Endothelial cell of umbilical vein (primary cell): Measurements from ENCODE around the gene TMEM50B.

Experiments used
- EZH2 ChIP-seq: IDR thresholded peaks from 2 replicates; pipeline ENCODE4 v1.6.1; 2012; ENCODE audit warnings: borderline replicate concordance, low read depth, mild to moderate bottlenecking, moderate library complexity, low read length, inconsistent platforms; ENCODE audit not compliant: severe bottlenecking
- FOS ChIP-seq: IDR thresholded peaks from 2 replicates; pipeline ENCODE4 v1.6.1; 2011; ENCODE audit warnings: mild to moderate bottlenecking, low read length, moderate library complexity, borderline replicate concordance; ENCODE audit not compliant: insufficient read depth
- GATA2 ChIP-seq: IDR thresholded peaks from 2 replicates; pipeline ENCODE4 v1.7.0; 2011; ENCODE audit warnings: low read depth, mild to moderate bottlenecking, moderate library complexity, mixed read lengths, low read length; ENCODE audit not compliant: insufficient read length, insufficient read depth
- JUN ChIP-seq: IDR thresholded peaks from 2 replicates; pipeline ENCODE4 v1.6.1; 2011; ENCODE audit warnings: borderline replicate concordance, low read depth; ENCODE audit not compliant: insufficient read length, insufficient read depth
- MYC ChIP-seq: IDR thresholded peaks from one replicate; pipeline ENCODE4 v1.6.1; 2011; ENCODE audit warnings: mild to moderate bottlenecking, low read depth, low read length
- POLR2A ChIP-seq: IDR thresholded peaks from 2 replicates; pipeline ENCODE4 v1.6.1; 2012; ENCODE audit warnings: low read depth, mild to moderate bottlenecking, control low read depth, low read length
- POLR2AphosphoS5 ChIP-seq: IDR thresholded peaks from 2 replicates; pipeline ENCODE4 v1.6.1; 2012; ENCODE audit warnings: low read depth, mild to moderate bottlenecking, control low read depth, low read length, moderate library complexity; ENCODE audit not compliant: insufficient read depth
- TF ChIP-seq, protein P1 (sequence below), 2 donors: IDR thresholded peaks; 1 replicate in 1 of 2; 2 replicates in 1 of 2; pipeline ENCODE4 v1.5.1; 2011; ENCODE audit warnings: low read length in 2 of 2, mild to moderate bottlenecking in 2 of 2, moderate library complexity in 2 of 2, control low read depth in 1 of 2, inconsistent platforms in 1 of 2, low read depth in 1 of 2; ENCODE audit not compliant: insufficient read depth in 1 of 2; ENCODE audit errors: extremely low read depth in 1 of 2
- TF ChIP-seq, protein P2 (sequence below): IDR thresholded peaks from 2 replicates; pipeline ENCODE4 v1.6.1; 2011; ENCODE audit not compliant: insufficient read depth, insufficient read length

DNA sequence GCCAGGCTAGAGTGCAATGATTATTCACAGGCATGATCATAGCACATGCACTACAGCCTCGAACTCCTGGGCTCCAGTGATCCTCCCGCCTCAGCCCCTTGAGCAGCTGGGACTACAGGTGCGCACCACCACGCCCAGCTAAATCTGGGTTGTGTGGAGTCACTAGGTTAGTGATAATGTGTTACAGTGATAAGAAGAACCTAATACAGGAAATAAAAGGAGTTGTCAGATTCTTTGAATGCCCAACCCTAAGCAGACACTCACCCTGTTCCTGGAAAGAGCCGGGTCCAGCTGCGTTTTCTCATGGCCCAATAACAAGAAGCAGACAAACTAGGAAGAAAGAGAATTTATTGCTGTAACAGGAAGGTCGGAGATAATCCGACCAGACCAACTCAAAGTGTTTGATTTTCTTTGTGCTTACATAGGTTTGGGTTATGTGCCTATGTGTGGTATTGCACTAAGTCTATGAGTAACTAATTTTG is 67.8 kb downstream of the TMEM50B start:
- TF ChIP-seq, protein P1, sequence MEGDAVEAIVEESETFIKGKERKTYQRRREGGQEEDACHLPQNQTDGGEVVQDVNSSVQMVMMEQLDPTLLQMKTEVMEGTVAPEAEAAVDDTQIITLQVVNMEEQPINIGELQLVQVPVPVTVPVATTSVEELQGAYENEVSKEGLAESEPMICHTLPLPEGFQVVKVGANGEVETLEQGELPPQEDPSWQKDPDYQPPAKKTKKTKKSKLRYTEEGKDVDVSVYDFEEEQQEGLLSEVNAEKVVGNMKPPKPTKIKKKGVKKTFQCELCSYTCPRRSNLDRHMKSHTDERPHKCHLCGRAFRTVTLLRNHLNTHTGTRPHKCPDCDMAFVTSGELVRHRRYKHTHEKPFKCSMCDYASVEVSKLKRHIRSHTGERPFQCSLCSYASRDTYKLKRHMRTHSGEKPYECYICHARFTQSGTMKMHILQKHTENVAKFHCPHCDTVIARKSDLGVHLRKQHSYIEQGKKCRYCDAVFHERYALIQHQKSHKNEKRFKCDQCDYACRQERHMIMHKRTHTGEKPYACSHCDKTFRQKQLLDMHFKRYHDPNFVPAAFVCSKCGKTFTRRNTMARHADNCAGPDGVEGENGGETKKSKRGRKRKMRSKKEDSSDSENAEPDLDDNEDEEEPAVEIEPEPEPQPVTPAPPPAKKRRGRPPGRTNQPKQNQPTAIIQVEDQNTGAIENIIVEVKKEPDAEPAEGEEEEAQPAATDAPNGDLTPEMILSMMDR (IDR thresholded peaks at IDR 0.05; ENCODE audit: extremely low read depth in 1 of 2, insufficient read depth in 1 of 2, low read depth in 1 of 2, low read length in 2 of 2): no peak
- TF ChIP-seq POLR2AphosphoS5: no peak
- TF ChIP-seq POLR2A: no peak
- TF ChIP-seq EZH2: no peak
- TF ChIP-seq, protein P2, sequence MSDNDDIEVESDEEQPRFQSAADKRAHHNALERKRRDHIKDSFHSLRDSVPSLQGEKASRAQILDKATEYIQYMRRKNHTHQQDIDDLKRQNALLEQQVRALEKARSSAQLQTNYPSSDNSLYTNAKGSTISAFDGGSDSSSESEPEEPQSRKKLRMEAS: no peak
- no peak for TF ChIP-seq MYC
- no peak for TF ChIP-seq JUN
- TF ChIP-seq GATA2: no peak
- TF ChIP-seq FOS: no peak
